Mucosa of gallbladder (tissue), 1 donor: Measurements from ENCODE around the gene SLC13A3. TPM values are rescaled to one million over a fixed set of nuclear protein-coding genes. Genes with fewer than 3 reads are reported as not detected.
"Not testable (repeated sequence)": the region's sequence is repeated elsewhere in the genome, so short reads cannot be mapped to it uniquely, and the experiment has no call there.

ENCODE experiments used
- DNase-seq: peaks from one replicate; pipeline ENCODE4 v3.0.0-alpha.2; 2020; ENCODE audit warnings: low spot score
- total RNA-seq: library from RNA; stranded (reverse); gene quantifications from one replicate; pipeline ENCODE4 v1.2.1, GENCODE V29; 2021
- donor health status: DM: no; HTN: no; CAD: no.

SLC13A3 gene
- total RNA-seq, 1 donor from 2014 or later = 1.5 TPM

- peak; percentile 75 for DNase-seq
Measured at GRCh38 chr20:46681032-46681854, 30.0 kb upstream of the SLC13A3 start.

- no peak for DNase-seq
Measured at GRCh38 chr20:46680684-46681031, 29.4 kb upstream of the SLC13A3 start.

GRCh38 chr20:46678516-46678915 lies 27.3 kb upstream of the SLC13A3 start:
- no peak for DNase-seq

GRCh38 chr20:46677608-46678007 lies 26.3 kb upstream of the SLC13A3 start:
- DNase-seq = no peak

GRCh38 chr20:46676649-46677316 lies 25.5 kb upstream of the SLC13A3 start:
- not testable (repeated sequence) for DNase-seq

- DNase-seq = no peak
Measured at GRCh38 chr20:46674253-46675083, 23.2 kb upstream of the SLC13A3 start.

GRCh38 chr20:46673394-46674252 lies 22.4 kb upstream of the SLC13A3 start:
- no peak for DNase-seq

- no peak for DNase-seq
Measured at GRCh38 chr20:46672543-46673148, 21.4 kb upstream of the SLC13A3 start.

- DNase-seq = no peak
Measured at GRCh38 chr20:46671866-46672542, 20.7 kb upstream of the SLC13A3 start.

GRCh38 chr20:46670585-46671584 lies 19.6 kb upstream of the SLC13A3 start:
- DNase-seq = peak; percentile 47

GRCh38 chr20:46670228-46670584 lies 18.9 kb upstream of the SLC13A3 start:
- DNase-seq = no peak

- no peak for DNase-seq
Measured at GRCh38 chr20:46666818-46667515, 15.7 kb upstream of the SLC13A3 start.

- no peak for DNase-seq
Measured at GRCh38 chr20:46666306-46666705, 15.0 kb upstream of the SLC13A3 start.

GRCh38 chr20:46665602-46666001 lies 14.3 kb upstream of the SLC13A3 start:
- DNase-seq = no peak

GRCh38 chr20:46663531-46663930 lies 12.3 kb upstream of the SLC13A3 start:
- DNase-seq = no peak

- no peak for DNase-seq
Measured at GRCh38 chr20:46661659-46662058, 10.4 kb upstream of the SLC13A3 start.

- DNase-seq = no peak
Measured at GRCh38 chr20:46660487-46660886, 9.2 kb upstream of the SLC13A3 start.

- no peak for DNase-seq
Measured at GRCh38 chr20:46657618-46658017, 6.4 kb upstream of the SLC13A3 start.

GRCh38 chr20:46657137-46657536 lies 5.9 kb upstream of the SLC13A3 start:
- no peak for DNase-seq
